ENCODE measurements around the gene RHBDD3. TPM values are rescaled to one million over a fixed set of nuclear protein-coding genes. Genes with fewer than 3 reads are reported as not detected.
A peak's percentile ranks its signal among the peaks of the same experiment; 100 is the strongest.

Gene RHBDD3
- total RNA-seq, 1 experiment from 2014 or later, result 43.5 TPM

- DNase-seq (ENCODE audit: low read depth), result peak; percentile 78
Observed at GRCh38 chr22:29306175-29306834, 38.5 kb upstream of the RHBDD3 start, which contains the start of gene GAS2L1. Gene GAS2L1 (plus strand): TSS chr22:29306650. CDS start chr22:29308106, 1,456 bp downstream.

GRCh38 chr22:29305836-29306174, 38.0 kb upstream of the RHBDD3 start:
- DNase-seq (ENCODE audit: low read depth), result no peak

- DNase-seq (ENCODE audit: low read depth), result no peak
Observed at GRCh38 chr22:29302681-29303465, 35.1 kb upstream of the RHBDD3 start.

GRCh38 chr22:29302402-29302680, 34.6 kb upstream of the RHBDD3 start:
- no peak for DNase-seq (ENCODE audit: low read depth)

GRCh38 chr22:29301716-29302401, 34.1 kb upstream of the RHBDD3 start:
- no peak for DNase-seq (ENCODE audit: low read depth)

GRCh38 chr22:29300807-29301601, 33.2 kb upstream of the RHBDD3 start:
- no peak for DNase-seq (ENCODE audit: low read depth)

GRCh38 chr22:29300467-29300806, 32.7 kb upstream of the RHBDD3 start:
- no peak for DNase-seq (ENCODE audit: low read depth)

GRCh38 chr22:29299136-29299900, 31.5 kb upstream of the RHBDD3 start:
- no peak for DNase-seq (ENCODE audit: low read depth)

- no peak for DNase-seq (ENCODE audit: low read depth)
Observed at GRCh38 chr22:29298641-29299040, 30.9 kb upstream of the RHBDD3 start.

GRCh38 chr22:29292379-29292778, 24.6 kb upstream of the RHBDD3 start:
- DNase-seq (ENCODE audit: low read depth), result no peak

- DNase-seq (ENCODE audit: low read depth), result no peak
Observed at GRCh38 chr22:29291215-29291614, 23.4 kb upstream of the RHBDD3 start.

GRCh38 chr22:29290061-29290460, 22.3 kb upstream of the RHBDD3 start:
- no peak for DNase-seq (ENCODE audit: low read depth)

- DNase-seq (ENCODE audit: low read depth), result no peak
Observed at GRCh38 chr22:29288837-29289236, 21.1 kb upstream of the RHBDD3 start.

GRCh38 chr22:29284196-29284595, 16.4 kb upstream of the RHBDD3 start:
- DNase-seq (ENCODE audit: low read depth), result no peak

GRCh38 chr22:29277927-29278326, 10.1 kb upstream of the RHBDD3 start:
- no peak for DNase-seq (ENCODE audit: low read depth)

GRCh38 chr22:29275819-29276565, 8.2 kb upstream of the RHBDD3 start:
- no peak for DNase-seq (ENCODE audit: low read depth)

GRCh38 chr22:29275167-29275566, 7.4 kb upstream of the RHBDD3 start:
- DNase-seq (ENCODE audit: low read depth), result no peak

GRCh38 chr22:29272624-29273023, 4.8 kb upstream of the RHBDD3 start:
- no peak for DNase-seq (ENCODE audit: low read depth)

- DNase-seq (ENCODE audit: low read depth), result no peak
Observed at GRCh38 chr22:29270475-29271271, 2.9 kb upstream of the RHBDD3 start.

Data from LHCN-M2 (cell line).